ENCODE data around the gene CELF2.

CELF2 gene

DNA sequence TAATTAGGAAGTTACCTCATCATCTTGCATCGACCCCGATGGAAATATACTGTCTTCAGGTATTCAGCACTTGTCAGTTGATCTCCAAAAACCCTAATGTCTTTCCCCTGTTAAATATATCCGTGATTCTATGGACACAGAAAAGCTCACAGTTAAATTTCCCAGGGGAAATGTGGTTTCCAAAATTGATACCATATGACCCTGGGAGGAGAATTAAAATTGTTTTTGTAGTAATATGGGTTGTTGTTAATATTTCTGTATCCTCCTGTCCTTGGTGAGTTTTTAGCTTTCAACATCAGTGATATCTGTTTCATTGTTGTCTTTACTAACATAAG lies 132.1 kb downstream of the CELF2 start:
- no peak overlapping the region for H3K9ac ChIP-seq (ENCODE audit: low read depth, low read length)
- no peak overlapping the region for H3K4me3 ChIP-seq (ENCODE audit: low read length)
- 91% methylated on average over 3 of the region's 3 CpGs for WGBS
- peaks cover 49% of the 10 kb centered on the region for H3K4me1 ChIP-seq (ENCODE audit: insufficient read depth, low read length)
- no peaks in the 10 kb centered on the region for H3K27me3 ChIP-seq (ENCODE audit: insufficient read depth, low read length)
- H3K9me3 ChIP-seq (ENCODE audit: insufficient read depth, low read depth, low read length) = no peaks in the 10 kb centered on the region
- H3K36me3 ChIP-seq (ENCODE audit: insufficient read depth, low read length) = no peaks in the 10 kb centered on the region
- H3K27ac ChIP-seq (ENCODE audit: low read depth, low read length) = no peak overlapping the region

DNA sequence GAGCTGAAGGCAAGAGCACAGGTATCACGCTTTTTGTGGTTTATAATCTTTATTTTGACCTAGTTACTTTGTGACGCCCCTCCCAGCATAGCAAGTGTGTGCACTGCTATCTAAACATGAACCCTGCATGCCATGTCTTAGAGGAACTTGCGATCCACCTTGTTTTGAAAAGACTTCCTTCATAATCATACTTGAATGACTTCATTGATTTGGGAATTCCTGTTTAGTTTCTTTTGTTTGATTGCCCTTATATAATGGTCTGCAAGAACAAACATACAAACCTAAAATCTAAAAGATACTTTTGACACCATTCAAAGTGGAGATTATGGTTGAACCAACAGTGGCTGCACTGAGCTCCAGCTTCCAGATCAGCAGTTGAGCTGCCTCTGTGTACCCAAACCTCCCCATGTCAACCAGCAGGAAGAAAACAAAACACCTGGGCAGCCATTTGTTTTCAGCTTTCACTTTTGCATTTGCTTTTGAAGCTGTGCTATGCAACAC lies 132.6 kb downstream of the CELF2 start:
- no peak overlapping the region for H3K27ac ChIP-seq (ENCODE audit: low read depth, low read length)
- peaks cover 49% of the 10 kb centered on the region for H3K4me1 ChIP-seq (ENCODE audit: insufficient read depth, low read length)
- H3K27me3 ChIP-seq (ENCODE audit: insufficient read depth, low read length) = no peaks in the 10 kb centered on the region
- no peaks in the 10 kb centered on the region for H3K9me3 ChIP-seq (ENCODE audit: insufficient read depth, low read depth, low read length)
- H3K4me3 ChIP-seq (ENCODE audit: low read length) = no peak overlapping the region
- H3K36me3 ChIP-seq (ENCODE audit: insufficient read depth, low read length) = no peaks in the 10 kb centered on the region
- 94% methylated on average over 3 of the region's 3 CpGs for WGBS
- H3K9ac ChIP-seq (ENCODE audit: low read depth, low read length) = no peak overlapping the region

DNA sequence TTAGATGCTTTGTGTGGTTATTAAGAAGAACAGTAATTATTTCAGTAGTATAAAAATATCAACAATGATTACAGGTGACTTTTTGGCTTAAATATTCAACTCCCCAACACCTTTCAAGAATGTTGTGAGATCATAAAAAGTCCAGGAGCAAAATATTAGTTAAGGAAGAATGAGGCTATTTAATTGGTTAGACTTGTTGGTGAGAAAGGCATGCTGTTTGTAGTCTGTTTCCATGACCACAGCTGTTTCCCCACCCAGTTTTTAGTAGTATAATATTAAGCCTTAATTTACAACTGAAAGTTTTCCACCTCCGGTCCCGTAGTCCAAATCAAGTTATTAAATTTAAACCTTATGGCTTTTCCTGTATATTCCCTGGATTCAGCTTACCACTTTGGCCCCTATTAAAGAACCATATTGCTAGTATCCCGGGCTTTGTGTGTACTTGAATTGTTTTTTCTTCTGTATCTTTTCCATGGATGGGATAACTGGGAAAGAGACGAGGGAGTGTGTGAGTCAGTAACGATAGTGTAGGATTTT lies 133.3 kb downstream of the CELF2 start:
- H3K4me1 ChIP-seq (ENCODE audit: insufficient read depth, low read length) = peaks cover 48% of the 10 kb centered on the region
- no peaks in the 10 kb centered on the region for H3K36me3 ChIP-seq (ENCODE audit: insufficient read depth, low read length)
- no peak overlapping the region for H3K27ac ChIP-seq (ENCODE audit: low read depth, low read length)
- WGBS = 96% methylated on average over 5 of the region's 5 CpGs
- H3K9me3 ChIP-seq (ENCODE audit: insufficient read depth, low read depth, low read length) = no peaks in the 10 kb centered on the region
- H3K4me3 ChIP-seq (ENCODE audit: low read length) = no peak overlapping the region
- no peak overlapping the region for H3K9ac ChIP-seq (ENCODE audit: low read depth, low read length)
- no peaks in the 10 kb centered on the region for H3K27me3 ChIP-seq (ENCODE audit: insufficient read depth, low read length)

DNA sequence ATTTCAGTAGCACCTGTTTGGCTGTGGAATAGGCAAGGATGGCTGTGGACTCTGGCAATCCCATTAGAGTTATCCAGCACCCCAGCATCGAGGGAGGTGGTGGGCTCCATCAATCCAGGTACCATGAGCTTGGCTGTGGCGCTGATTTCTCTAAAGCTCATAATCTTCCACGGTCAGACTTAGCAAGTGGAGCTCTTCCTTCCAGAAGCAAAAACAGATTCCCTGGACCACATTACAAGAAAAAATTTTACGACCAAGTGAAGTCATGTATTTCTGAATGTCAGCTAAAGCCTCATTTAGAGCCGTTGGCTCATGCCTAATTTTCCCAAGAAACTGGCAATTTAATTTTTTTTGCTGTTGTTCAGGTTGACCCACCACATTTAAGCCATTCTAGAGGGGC lies 135.1 kb downstream of the CELF2 start:
- Histone ChIP-seq H3K27me3 (ENCODE audit: insufficient read depth, low read length) (no peaks in the 10 kb centered on the region), H3K9me3 (ENCODE audit: insufficient read depth, low read depth, low read length) (no peaks in the 10 kb centered on the region), H3K4me1 (ENCODE audit: insufficient read depth, low read length) (peaks cover 38% of the 10 kb centered on the region), H3K36me3 (ENCODE audit: insufficient read depth, low read length) (no peaks in the 10 kb centered on the region), H3K9ac (ENCODE audit: low read depth, low read length) (no peak overlapping the region), H3K4me3 (ENCODE audit: low read length) (no peak overlapping the region), H3K27ac (ENCODE audit: low read depth, low read length) (no peak overlapping the region)
- WGBS = 94% methylated on average over 5 of the region's 5 CpGs

DNA sequence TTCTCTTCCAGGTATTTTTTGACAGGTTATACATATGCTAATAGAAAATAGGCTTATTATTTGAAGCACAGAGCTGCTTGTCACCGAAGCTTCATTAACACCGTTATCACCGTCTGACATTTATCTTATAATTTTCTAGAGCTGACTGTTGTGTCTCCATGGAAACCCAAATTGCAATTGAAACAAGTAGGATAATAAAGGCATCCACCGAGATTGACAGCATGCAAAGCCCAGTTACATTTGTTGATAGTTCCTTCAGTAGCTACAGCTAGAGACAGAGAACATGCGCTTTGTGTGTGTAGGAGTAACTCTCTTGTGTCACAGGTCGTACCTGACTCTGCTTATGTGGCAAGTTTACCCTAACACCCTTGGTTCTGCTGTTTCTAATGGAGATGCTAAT lies 135.6 kb downstream of the CELF2 start:
- H3K9ac ChIP-seq (ENCODE audit: low read depth, low read length) = no peak overlapping the region
- no peaks in the 10 kb centered on the region for H3K9me3 ChIP-seq (ENCODE audit: insufficient read depth, low read depth, low read length)
- no peaks in the 10 kb centered on the region for H3K36me3 ChIP-seq (ENCODE audit: insufficient read depth, low read length)
- H3K27ac ChIP-seq (ENCODE audit: low read depth, low read length) = no peak overlapping the region
- H3K27me3 ChIP-seq (ENCODE audit: insufficient read depth, low read length) = no peaks in the 10 kb centered on the region
- 95% methylated on average over 6 of the region's 6 CpGs for WGBS
- H3K4me3 ChIP-seq (ENCODE audit: low read length) = no peak overlapping the region
- peaks cover 38% of the 10 kb centered on the region for H3K4me1 ChIP-seq (ENCODE audit: insufficient read depth, low read length)

DNA sequence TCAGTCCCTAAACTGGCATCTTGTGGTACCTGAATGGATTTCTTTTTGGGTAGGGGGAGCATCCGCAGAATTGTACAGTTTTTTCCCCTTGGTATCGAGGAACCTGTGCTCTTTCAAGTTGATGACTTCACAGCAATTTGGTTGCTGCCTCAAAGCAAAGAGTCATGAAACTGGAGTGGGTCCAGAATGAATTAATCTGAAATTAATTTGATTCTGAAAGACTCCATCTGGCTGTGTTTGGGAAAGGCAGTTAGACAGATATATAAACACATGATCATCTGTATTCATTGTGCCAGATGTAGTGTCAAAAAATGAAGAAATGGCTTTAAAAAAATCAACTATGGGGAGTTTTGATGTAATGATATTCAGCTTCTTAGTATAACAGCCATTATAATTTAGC lies 136.1 kb downstream of the CELF2 start:
- Histone ChIP-seq H3K9ac (ENCODE audit: low read depth, low read length) (no peak overlapping the region), H3K4me3 (ENCODE audit: low read length) (no peak overlapping the region), H3K4me1 (ENCODE audit: insufficient read depth, low read length) (peaks cover 37% of the 10 kb centered on the region), H3K27me3 (ENCODE audit: insufficient read depth, low read length) (no peaks in the 10 kb centered on the region), H3K36me3 (ENCODE audit: insufficient read depth, low read length) (no peaks in the 10 kb centered on the region), H3K27ac (ENCODE audit: low read depth, low read length) (no peak overlapping the region), H3K9me3 (ENCODE audit: insufficient read depth, low read depth, low read length) (no peaks in the 10 kb centered on the region)
- WGBS = 94% methylated on average over 2 of the region's 2 CpGs

DNA sequence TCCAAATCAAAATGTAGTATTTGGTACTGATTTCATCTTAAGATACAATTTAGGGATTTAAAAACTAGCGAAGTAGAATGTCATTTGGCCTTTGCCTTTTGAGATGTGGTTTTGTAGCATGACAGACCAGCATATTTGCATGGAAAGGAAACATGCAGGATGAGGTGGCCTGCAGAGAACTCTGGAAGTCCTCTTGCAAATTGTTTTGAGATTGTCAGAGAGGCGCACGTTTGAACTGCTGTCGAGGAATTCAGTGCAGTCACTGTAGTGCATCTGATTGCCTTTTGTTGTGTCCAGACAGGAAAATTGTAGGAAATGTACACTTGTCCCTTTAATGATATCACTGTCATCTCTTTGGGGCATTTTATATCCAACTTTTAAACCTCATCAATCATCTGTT lies 136.7 kb downstream of the CELF2 start:
- H3K4me1 ChIP-seq (ENCODE audit: insufficient read depth, low read length) = peaks cover 36% of the 10 kb centered on the region
- no peaks in the 10 kb centered on the region for H3K27me3 ChIP-seq (ENCODE audit: insufficient read depth, low read length)
- 60% methylated on average over 4 of the region's 4 CpGs for WGBS
- H3K27ac ChIP-seq (ENCODE audit: low read depth, low read length) = no peak overlapping the region
- no peak overlapping the region for H3K4me3 ChIP-seq (ENCODE audit: low read length)
- H3K36me3 ChIP-seq (ENCODE audit: insufficient read depth, low read length) = no peaks in the 10 kb centered on the region
- H3K9me3 ChIP-seq (ENCODE audit: insufficient read depth, low read depth, low read length) = no peaks in the 10 kb centered on the region
- H3K9ac ChIP-seq (ENCODE audit: low read depth, low read length) = no peak overlapping the region

DNA sequence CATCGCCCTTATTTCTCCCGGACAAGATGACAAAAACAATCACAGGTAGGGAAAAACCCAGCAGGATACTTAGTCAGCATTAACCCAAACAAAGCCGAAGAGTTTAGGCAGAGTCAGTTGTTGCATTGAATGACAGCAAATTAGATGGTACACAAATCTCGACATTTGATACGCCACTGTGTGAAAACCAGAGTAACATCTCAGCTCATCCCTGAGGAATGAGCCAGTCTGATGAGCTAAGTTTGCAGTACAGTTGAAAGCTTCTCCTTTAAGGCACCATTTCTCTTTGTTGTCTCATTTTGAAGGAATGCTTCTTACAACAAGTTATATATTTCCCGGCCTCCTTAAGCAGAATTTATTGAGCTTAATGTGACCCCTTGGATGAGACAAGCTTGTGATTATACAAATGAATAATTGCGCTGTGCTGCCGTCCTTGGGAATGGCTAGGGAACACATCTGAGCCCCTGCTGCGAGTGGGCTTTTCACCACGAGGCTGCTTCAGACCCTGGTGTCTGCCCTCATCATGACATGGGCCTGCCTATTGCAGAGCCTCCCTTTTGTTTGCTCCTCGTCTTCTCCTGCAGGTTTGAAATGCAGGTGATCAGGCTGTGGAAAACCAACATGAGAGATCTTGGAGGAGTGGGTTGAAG lies 137.3 kb downstream of the CELF2 start:
- Histone ChIP-seq H3K27me3 (ENCODE audit: insufficient read depth, low read length) (no peaks in the 10 kb centered on the region), H3K36me3 (ENCODE audit: insufficient read depth, low read length) (no peaks in the 10 kb centered on the region), H3K4me3 (ENCODE audit: low read length) (no peak overlapping the region), H3K9ac (ENCODE audit: low read depth, low read length) (no peak overlapping the region), H3K4me1 (ENCODE audit: insufficient read depth, low read length) (peaks cover 36% of the 10 kb centered on the region), H3K9me3 (ENCODE audit: insufficient read depth, low read depth, low read length) (no peaks in the 10 kb centered on the region), H3K27ac (ENCODE audit: low read depth, low read length) (no peak overlapping the region)
- whole genome bisulfite sequencing = 60% methylated on average over 11 of the region's 11 CpGs

DNA sequence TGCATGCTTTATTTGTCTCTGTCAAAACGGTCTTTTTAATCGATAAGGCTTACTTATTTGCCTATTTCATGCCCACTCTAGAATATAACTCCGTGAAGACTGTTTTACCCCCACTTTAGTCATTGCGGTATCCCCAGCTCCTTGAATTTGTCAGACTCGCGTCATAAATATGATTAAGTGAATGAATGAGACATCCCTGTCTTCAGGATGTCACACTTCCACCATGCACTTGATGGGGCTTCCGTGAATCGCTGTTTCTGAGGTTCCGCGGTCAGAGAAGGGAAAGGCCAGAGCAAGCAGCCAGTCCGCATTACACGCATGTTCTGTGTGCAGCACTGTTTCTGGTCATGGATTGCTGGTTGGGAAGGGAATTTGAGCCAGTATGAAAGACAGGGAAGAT lies 138.8 kb downstream of the CELF2 start:
- Histone ChIP-seq H3K36me3 (ENCODE audit: insufficient read depth, low read length) (no peaks in the 10 kb centered on the region), H3K9me3 (ENCODE audit: insufficient read depth, low read depth, low read length) (no peaks in the 10 kb centered on the region), H3K9ac (ENCODE audit: low read depth, low read length) (no peak overlapping the region), H3K4me1 (ENCODE audit: insufficient read depth, low read length) (peaks cover 36% of the 10 kb centered on the region), H3K4me3 (ENCODE audit: low read length) (no peak overlapping the region), H3K27me3 (ENCODE audit: insufficient read depth, low read length) (no peaks in the 10 kb centered on the region), H3K27ac (ENCODE audit: low read depth, low read length) (no peak overlapping the region)
- WGBS = 98% methylated on average over 12 of the region's 12 CpGs

DNA sequence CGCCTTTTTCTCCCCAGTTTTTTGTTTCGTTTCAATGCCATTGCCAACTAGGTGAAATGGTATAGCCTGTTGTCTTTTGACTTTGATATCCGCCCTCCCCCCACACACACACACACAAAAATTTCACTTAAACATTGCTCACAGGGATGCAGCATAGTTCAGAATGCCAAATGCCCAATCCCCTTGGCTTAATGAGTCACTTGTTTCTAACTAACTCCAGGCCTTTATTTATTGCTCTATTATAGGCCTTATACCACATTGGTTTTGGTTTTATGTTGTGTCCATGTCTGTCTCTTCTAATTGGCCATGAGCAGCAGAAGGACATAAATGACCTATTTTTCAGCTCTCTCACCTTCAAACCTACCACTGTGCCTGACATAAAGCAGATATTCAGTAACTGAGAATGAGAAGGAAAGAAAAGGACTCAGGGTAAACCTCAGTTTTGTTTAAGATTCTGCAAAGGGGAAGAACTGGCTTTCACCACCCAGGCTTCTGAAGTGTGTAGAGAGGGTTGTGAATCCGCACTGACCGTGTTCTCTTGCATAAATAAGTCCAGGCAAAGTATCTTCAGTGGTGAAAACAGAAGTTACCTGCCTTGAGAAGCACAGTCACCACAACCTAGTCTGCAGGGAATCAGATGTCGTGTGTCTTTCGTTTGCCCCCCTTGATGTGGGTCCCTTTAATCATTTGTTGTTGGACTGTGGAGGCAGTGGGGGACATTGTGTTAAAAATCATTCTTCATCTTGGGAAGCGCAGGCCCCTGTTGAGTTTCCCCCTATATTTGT lies 139.8 kb downstream of the CELF2 start:
- H3K4me1 ChIP-seq (ENCODE audit: insufficient read depth, low read length) = peaks cover 36% of the 10 kb centered on the region
- 91% methylated on average over 8 of the region's 8 CpGs for WGBS

DNA sequence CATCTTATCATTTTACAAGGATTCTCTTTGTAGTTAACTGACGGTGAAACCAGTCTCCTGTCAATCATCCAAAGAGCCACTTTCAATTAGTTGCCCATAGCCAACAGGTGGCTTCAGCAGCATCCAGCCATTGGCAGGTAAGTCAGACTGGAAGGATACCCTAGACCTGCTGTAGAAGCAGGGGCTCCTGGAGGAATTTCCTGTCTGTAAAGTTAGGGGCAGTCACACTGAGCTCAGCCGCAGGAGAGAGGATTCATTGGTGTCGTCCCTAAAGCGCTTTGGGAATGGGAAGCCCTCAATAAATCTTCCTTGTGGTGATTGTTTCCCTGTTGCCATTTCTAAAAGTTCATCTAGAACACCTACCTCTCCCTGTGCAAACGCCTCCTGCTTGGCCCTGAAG lies 140.4 kb downstream of the CELF2 start:
- Histone ChIP-seq H3K9me3 (ENCODE audit: insufficient read depth, low read depth, low read length) (no peaks in the 10 kb centered on the region; the same call in 1 of the 2 replicates), H3K27ac (ENCODE audit: low read depth, low read length) (no peak overlapping the region), H3K36me3 (ENCODE audit: insufficient read depth, low read length) (no peaks in the 10 kb centered on the region), H3K4me1 (ENCODE audit: insufficient read depth, low read length) (peaks cover 36% of the 10 kb centered on the region), H3K27me3 (ENCODE audit: insufficient read depth, low read length) (no peaks in the 10 kb centered on the region), H3K9ac (ENCODE audit: low read depth, low read length) (no peak overlapping the region), H3K4me3 (ENCODE audit: low read length) (no peak overlapping the region)
- 84% methylated on average over 5 of the region's 5 CpGs for whole genome bisulfite sequencing

More for the DNA sequence above, 139.8 kb downstream of the CELF2 start:
- no peak overlapping the region for H3K27ac ChIP-seq (ENCODE audit: low read depth, low read length)
- no peaks in the 10 kb centered on the region; the same call in 1 of the 2 replicates for H3K9me3 ChIP-seq (ENCODE audit: insufficient read depth, low read depth, low read length)
- no peaks in the 10 kb centered on the region for H3K27me3 ChIP-seq (ENCODE audit: insufficient read depth, low read length)
- H3K9ac ChIP-seq (ENCODE audit: low read depth, low read length) = no peak overlapping the region
- no peaks in the 10 kb centered on the region for H3K36me3 ChIP-seq (ENCODE audit: insufficient read depth, low read length)
- no peak overlapping the region for H3K4me3 ChIP-seq (ENCODE audit: low read length)

Data from HUES64 (cell line).